DOHH2 (cell line): ENCODE data around the gene CD209.

ENCODE experiments used
- H3F3A ChIP-seq: fragments of 200-600 bp; sonication (generic), shearing (Covaris generic); 2 replicates; pipeline ENCODE4 v1.6.0; 2016; ENCODE audit warnings: antibody characterized with exemption, mild to moderate bottlenecking; ENCODE audit not compliant: control insufficient read depth, insufficient read depth
- H3K27ac ChIP-seq: fragments of 200-600 bp; sonication (generic); 2 replicates; pipeline ENCODE4 v1.5.1; 2014; ENCODE audit warnings: low read depth, mild to moderate bottlenecking, low read length, moderate library complexity
- H3K27me3 ChIP-seq: fragments of 200-600 bp; sonication (generic); 2 replicates; pipeline ENCODE4 v1.6.1; 2014; ENCODE audit warnings: mild to moderate bottlenecking, low read length, mixed read lengths; ENCODE audit not compliant: control insufficient read depth
- H3K36me3 ChIP-seq: fragments of 200-600 bp; sonication (generic); 2 replicates; pipeline ENCODE4 v1.6.1; 2014; ENCODE audit warnings: mild to moderate bottlenecking, low read length, moderate library complexity, mixed read lengths; ENCODE audit not compliant: control insufficient read depth
- H3K4me1 ChIP-seq: fragments of 200-600 bp; sonication (generic); 2 replicates; pipeline ENCODE4 v1.6.1; 2014; ENCODE audit warnings: mild to moderate bottlenecking, low read length, mixed read lengths; ENCODE audit not compliant: control insufficient read depth
- H3K4me2 ChIP-seq: fragments of 200-600 bp; sonication (generic); 2 replicates; pipeline ENCODE4 v1.6.0; 2014; ENCODE audit warnings: mild to moderate bottlenecking, low read length, moderate library complexity
- H3K4me3 ChIP-seq: fragments of 200-600 bp; sonication (generic); 2 replicates; pipeline ENCODE4 v1.5.1; 2014; ENCODE audit warnings: mild to moderate bottlenecking, low read length, mixed read lengths
- H3K79me2 ChIP-seq: fragments of 200-600 bp; sonication (generic); 2 replicates; pipeline ENCODE4 v1.6.1; 2014; ENCODE audit warnings: mild to moderate bottlenecking, low read length, mixed read lengths; ENCODE audit not compliant: control insufficient read depth
- H3K9me2 ChIP-seq: fragments of 200-600 bp; sonication (generic); replicated peaks from 2 replicates; pipeline ENCODE4 v1.6.1; 2014; ENCODE audit warnings: mild to moderate bottlenecking, low read length, mixed read lengths; ENCODE audit not compliant: control insufficient read depth
- H3K9me3 ChIP-seq: fragments of 200-600 bp; sonication (generic); 2 replicates; pipeline ENCODE4 v1.6.1; 2014; ENCODE audit warnings: antibody characterized with exemption, low read length, mixed read lengths; ENCODE audit not compliant: control insufficient read depth, insufficient read depth
- H4K20me1 ChIP-seq: fragments of 200-600 bp; sonication (generic); 2 replicates; pipeline ENCODE4 v1.6.0; 2014; ENCODE audit warnings: low read depth, mild to moderate bottlenecking, antibody characterized with exemption, low read length, moderate library complexity; ENCODE audit not compliant: control insufficient read depth, insufficient read depth
- CTCF ChIP-seq: fragments of 200-600 bp; sonication (generic); IDR thresholded peaks from one replicate; pipeline ENCODE4 v1.5.1; 2014; ENCODE audit warnings: antibody characterized with exemption, mild to moderate bottlenecking, low read depth, low read length; ENCODE audit not compliant: poor library complexity, severe bottlenecking
- EZH2phosphoT487 ChIP-seq: fragments of 200-600 bp; sonication (generic); IDR thresholded peaks from 2 replicates; pipeline ENCODE4 v1.6.1; 2017; ENCODE audit warnings: borderline replicate concordance, mild to moderate bottlenecking, antibody characterized with exemption, low read length, moderate library complexity, mixed read lengths

CD209 gene

GRCh38 chr19:7701654-7702457 is 45.5 kb downstream of the CD209 start, which contains the start of gene FCER2:
FCER2 (minus strand) TSS chr19:7702131; CDS start chr19:7699760, 2,371 bp downstream.
- Histone ChIP-seq H3K4me2 (peak within 1 kb of the TSS; percentile 31), H3K36me3 (no peaks in the 10 kb centered on the region), H3K4me3 (no peak within 1 kb of the TSS)

GRCh38 chr19:7701049-7701653 is 46.2 kb downstream of the CD209 start:
- no peaks in the 10 kb centered on the region for H3K79me2 ChIP-seq
- peaks cover 7% of the 10 kb centered on the region; the same call in 1 of the 2 replicates for H3F3A ChIP-seq
- H3K9me2 ChIP-seq, result no peaks in the 10 kb centered on the region
- H3K4me2 ChIP-seq, result no peak overlapping the region
- peaks cover 4% of the 10 kb centered on the region; the same call in 1 of the 2 replicates for H4K20me1 ChIP-seq
- H3K36me3 ChIP-seq, result no peaks in the 10 kb centered on the region
- TF ChIP-seq EZH2phosphoT487 (no peak), CTCF (no peak)
- no peak overlapping the region for H3K27ac ChIP-seq
- H3K4me3 ChIP-seq, result no peak overlapping the region
- peaks cover 80% of the 10 kb centered on the region for H3K27me3 ChIP-seq
- H3K4me1 ChIP-seq, result peaks cover 38% of the 10 kb centered on the region
- no peaks in the 10 kb centered on the region for H3K9me3 ChIP-seq

More at GRCh38 chr19:7701654-7702457, 45.5 kb downstream of the CD209 start, which contains the start of gene FCER2:
- Histone ChIP-seq H3K79me2 (no peaks in the 10 kb centered on the region), H3K27ac (no peak within 1 kb of the TSS), H3K9me2 (no peaks in the 10 kb centered on the region), H3K27me3 (peaks cover 81% of the 10 kb centered on the region), H4K20me1 (peaks cover 4% of the 10 kb centered on the region; the same call in 1 of the 2 replicates), H3K4me1 (peaks cover 40% of the 10 kb centered on the region), H3K9me3 (no peaks in the 10 kb centered on the region), H3F3A (peaks cover 7% of the 10 kb centered on the region; the same call in 1 of the 2 replicates)
- TF ChIP-seq EZH2phosphoT487 (no peak), CTCF (no peak)

GRCh38 chr19:7699417-7700401 is 47.6 kb downstream of the CD209 start:
- peaks cover 7% of the 10 kb centered on the region; the same call in 1 of the 2 replicates for H3F3A ChIP-seq
- no peaks in the 10 kb centered on the region for H3K9me3 ChIP-seq
- H3K9me2 ChIP-seq, result no peaks in the 10 kb centered on the region
- no peak overlapping the region for H3K4me3 ChIP-seq
- peaks cover 26% of the 10 kb centered on the region for H3K4me1 ChIP-seq
- TF ChIP-seq CTCF (no peak), EZH2phosphoT487 (no peak)
- H3K27ac ChIP-seq, result no peak overlapping the region
- no peaks in the 10 kb centered on the region for H3K79me2 ChIP-seq
- peaks cover 4% of the 10 kb centered on the region; the same call in 1 of the 2 replicates for H4K20me1 ChIP-seq
- no peaks in the 10 kb centered on the region for H3K36me3 ChIP-seq
- no peak overlapping the region for H3K4me2 ChIP-seq
- H3K27me3 ChIP-seq, result peaks cover 75% of the 10 kb centered on the region
